ENCODE data around the gene FGF8.

The FGF8 gene

GRCh38 chr10:101766753-101767599 is 8.9 kb downstream of the FGF8 start:
- H3K9ac ChIP-seq (ENCODE audit: insufficient read length, low read depth) = no peak overlapping the region
- peaks cover 2% of the 10 kb centered on the region for H3K4me1 ChIP-seq (ENCODE audit: insufficient read depth, insufficient read length)
- H3K4me3 ChIP-seq (ENCODE audit: insufficient read length, low read depth) = no peak overlapping the region
- H3K9me3 ChIP-seq (ENCODE audit: insufficient read depth, low read length) = no peaks in the 10 kb centered on the region
- no peak for DNase-seq (ENCODE audit: low read depth, low spot score)
- H3K36me3 ChIP-seq (ENCODE audit: insufficient read depth, insufficient read length, low read length) = no peaks in the 10 kb centered on the region
- peaks cover 22% of the 10 kb centered on the region for H3K27me3 ChIP-seq (ENCODE audit: insufficient read depth, insufficient read length)
- TF ChIP-seq ZNF274 (IDR thresholded peaks at IDR 0.05; ENCODE audit: low read depth, low read length) = no peak
- no peak for TF ChIP-seq YY1 (IDR thresholded peaks at IDR 0.05; ENCODE audit: insufficient read depth, insufficient read length)
- no peak for TF ChIP-seq SUZ12 (IDR thresholded peaks at IDR 0.05; ENCODE audit: extremely low read depth, insufficient read depth, insufficient read length)

GRCh38 chr10:101766306-101766705 is 9.6 kb downstream of the FGF8 start:
- Histone ChIP-seq H3K4me3 (ENCODE audit: insufficient read length, low read depth) (no peak overlapping the region), H3K27me3 (ENCODE audit: insufficient read depth, insufficient read length) (peaks cover 17% of the 10 kb centered on the region), H3K36me3 (ENCODE audit: insufficient read depth, insufficient read length, low read length) (no peaks in the 10 kb centered on the region), H3K9ac (ENCODE audit: insufficient read length, low read depth) (no peak overlapping the region), H3K9me3 (ENCODE audit: insufficient read depth, low read length) (no peaks in the 10 kb centered on the region), H3K4me1 (ENCODE audit: insufficient read depth, insufficient read length) (peaks cover 2% of the 10 kb centered on the region)
- TF ChIP-seq ZNF274 (IDR thresholded peaks at IDR 0.05; ENCODE audit: low read depth, low read length) = no peak
- no peak for TF ChIP-seq YY1 (IDR thresholded peaks at IDR 0.05; ENCODE audit: insufficient read depth, insufficient read length)
- no peak for TF ChIP-seq SUZ12 (IDR thresholded peaks at IDR 0.05; ENCODE audit: extremely low read depth, insufficient read depth, insufficient read length)
- DNase-seq (ENCODE audit: low read depth, low spot score) = no peak

GRCh38 chr10:101763141-101763846 is 12.6 kb downstream of the FGF8 start:
- Histone ChIP-seq H3K36me3 (ENCODE audit: insufficient read depth, insufficient read length, low read length) (no peaks in the 10 kb centered on the region), H3K27me3 (ENCODE audit: insufficient read depth, insufficient read length) (peaks cover 9% of the 10 kb centered on the region), H3K9ac (ENCODE audit: insufficient read length, low read depth) (no peak overlapping the region), H3K4me3 (ENCODE audit: insufficient read length, low read depth) (no peak overlapping the region), H3K4me1 (ENCODE audit: insufficient read depth, insufficient read length) (peaks cover 4% of the 10 kb centered on the region), H3K9me3 (ENCODE audit: insufficient read depth, low read length) (no peaks in the 10 kb centered on the region)
- DNase-seq (ENCODE audit: low read depth, low spot score) = no peak
- TF ChIP-seq SUZ12 (IDR thresholded peaks at IDR 0.05; ENCODE audit: extremely low read depth, insufficient read depth, insufficient read length) (no peak), YY1 (IDR thresholded peaks at IDR 0.05; ENCODE audit: insufficient read depth, insufficient read length) (no peak), ZNF274 (IDR thresholded peaks at IDR 0.05; ENCODE audit: low read depth, low read length) (no peak)

- TF ChIP-seq ZNF274 (IDR thresholded peaks at IDR 0.05; ENCODE audit: low read depth, low read length) = no peak
- TF ChIP-seq SUZ12 (IDR thresholded peaks at IDR 0.05; ENCODE audit: extremely low read depth, insufficient read depth, insufficient read length) = no peak
- no peak for TF ChIP-seq YY1 (IDR thresholded peaks at IDR 0.05; ENCODE audit: insufficient read depth, insufficient read length)
- H3K9me3 ChIP-seq (ENCODE audit: insufficient read depth, low read length) = no peaks in the 10 kb centered on the region
- H3K36me3 ChIP-seq (ENCODE audit: insufficient read depth, insufficient read length, low read length) = no peaks in the 10 kb centered on the region
- no peak overlapping the region for H3K4me3 ChIP-seq (ENCODE audit: insufficient read length, low read depth)
- H3K27me3 ChIP-seq (ENCODE audit: insufficient read depth, insufficient read length) = peaks cover 9% of the 10 kb centered on the region
- no peak overlapping the region for H3K9ac ChIP-seq (ENCODE audit: insufficient read length, low read depth)
- no peak for DNase-seq (ENCODE audit: low read depth, low spot score)
- H3K4me1 ChIP-seq (ENCODE audit: insufficient read depth, insufficient read length) = peaks cover 4% of the 10 kb centered on the region
Observed at GRCh38 chr10:101762736-101763135, 13.2 kb downstream of the FGF8 start.

GRCh38 chr10:101761226-101761625 is 14.7 kb downstream of the FGF8 start:
- no peak for DNase-seq (ENCODE audit: low read depth, low spot score)
- Histone ChIP-seq H3K4me1 (ENCODE audit: insufficient read depth, insufficient read length) (peaks cover 4% of the 10 kb centered on the region), H3K27me3 (ENCODE audit: insufficient read depth, insufficient read length) (peaks cover 9% of the 10 kb centered on the region), H3K9ac (ENCODE audit: insufficient read length, low read depth) (no peak overlapping the region), H3K9me3 (ENCODE audit: insufficient read depth, low read length) (no peaks in the 10 kb centered on the region), H3K4me3 (ENCODE audit: insufficient read length, low read depth) (no peak overlapping the region), H3K36me3 (ENCODE audit: insufficient read depth, insufficient read length, low read length) (no peaks in the 10 kb centered on the region)
- TF ChIP-seq ZNF274 (IDR thresholded peaks at IDR 0.05; ENCODE audit: low read depth, low read length) = no peak
- no peak for TF ChIP-seq SUZ12 (IDR thresholded peaks at IDR 0.05; ENCODE audit: extremely low read depth, insufficient read depth, insufficient read length)
- no peak for TF ChIP-seq YY1 (IDR thresholded peaks at IDR 0.05; ENCODE audit: insufficient read depth, insufficient read length)

GRCh38 chr10:101760510-101760909 is 15.4 kb downstream of the FGF8 start:
- no peaks in the 10 kb centered on the region for H3K36me3 ChIP-seq (ENCODE audit: insufficient read depth, insufficient read length, low read length)
- no peak overlapping the region for H3K4me3 ChIP-seq (ENCODE audit: insufficient read length, low read depth)
- DNase-seq (ENCODE audit: low read depth, low spot score) = no peak
- H3K27me3 ChIP-seq (ENCODE audit: insufficient read depth, insufficient read length) = peaks cover 9% of the 10 kb centered on the region
- no peak for TF ChIP-seq YY1 (IDR thresholded peaks at IDR 0.05; ENCODE audit: insufficient read depth, insufficient read length)
- no peak for TF ChIP-seq SUZ12 (IDR thresholded peaks at IDR 0.05; ENCODE audit: extremely low read depth, insufficient read depth, insufficient read length)
- no peak for TF ChIP-seq ZNF274 (IDR thresholded peaks at IDR 0.05; ENCODE audit: low read depth, low read length)
- H3K9ac ChIP-seq (ENCODE audit: insufficient read length, low read depth) = no peak overlapping the region
- no peaks in the 10 kb centered on the region for H3K9me3 ChIP-seq (ENCODE audit: insufficient read depth, low read length)
- peaks cover 4% of the 10 kb centered on the region for H3K4me1 ChIP-seq (ENCODE audit: insufficient read depth, insufficient read length)

Measured in NT2/D1 (cell line).